VCaP (cell line): ENCODE measurements around the gene APELA.
"Not testable (repeated sequence)": the region's sequence is repeated elsewhere in the genome, so short reads cannot be mapped to it uniquely, and the experiment has no call there.

ENCODE experiments used
- H3K27ac ChIP-seq: fragments of 450-650 bp; 2 replicates; pipeline ENCODE4 v1.5.1; 2017
- CTCF ChIP-seq: fragments of 450-650 bp; conservative IDR thresholded peaks from 2 replicates; pipeline ENCODE4 v1.5.1; 2017; ENCODE audit warnings: mild to moderate bottlenecking, moderate library complexity

Gene APELA

DNA sequence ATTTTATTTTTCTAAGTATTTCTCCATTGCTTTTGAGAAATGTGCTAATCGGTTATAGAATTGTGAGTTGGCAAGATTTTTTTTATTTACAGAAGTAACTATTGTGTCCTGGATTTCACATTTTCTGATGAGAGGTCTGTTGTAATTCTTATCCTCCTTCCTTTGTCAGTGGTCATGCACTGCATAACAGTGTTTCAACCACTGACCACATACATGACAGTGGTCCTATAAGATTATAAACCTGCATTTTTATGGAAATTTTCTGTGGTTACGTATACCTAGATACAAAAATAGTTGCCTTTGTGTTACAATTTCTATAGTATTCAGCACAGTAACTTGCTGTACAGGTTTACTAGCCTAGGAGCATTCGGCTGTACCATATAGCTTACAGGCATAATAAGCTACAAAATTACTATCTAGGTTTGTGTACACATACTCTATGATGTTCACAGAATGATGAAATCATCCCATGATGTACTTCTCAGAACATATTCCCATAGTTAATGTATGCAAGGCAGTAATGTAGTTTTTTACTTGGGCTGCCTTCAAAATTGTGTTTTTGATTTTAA, 47.8 kb downstream of the APELA start:
- no peak overlapping the region for H3K27ac ChIP-seq

DNA sequence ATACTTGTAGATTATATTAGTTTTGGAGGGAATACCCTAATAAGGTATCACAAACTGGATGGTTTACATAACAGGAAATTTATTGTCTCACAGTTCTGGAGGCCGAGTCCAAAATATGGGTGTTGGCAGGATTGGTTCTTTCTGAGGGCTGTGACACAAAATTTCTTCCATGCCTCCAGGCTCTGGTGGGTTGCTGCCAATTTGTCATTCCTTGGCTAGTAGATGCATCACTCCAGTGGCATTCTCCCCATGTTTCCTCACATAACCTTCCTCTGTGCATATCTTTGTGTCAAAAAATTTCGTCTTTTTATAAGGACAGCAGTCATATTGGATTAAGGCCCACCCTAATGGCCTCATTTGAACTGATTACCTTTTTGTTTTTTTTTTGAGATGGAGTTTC, 49.3 kb downstream of the APELA start:
- TF ChIP-seq CTCF = no peak
- no peak overlapping the region for H3K27ac ChIP-seq

More for the DNA sequence above, 47.8 kb downstream of the APELA start:
- TF ChIP-seq CTCF = no peak

DNA sequence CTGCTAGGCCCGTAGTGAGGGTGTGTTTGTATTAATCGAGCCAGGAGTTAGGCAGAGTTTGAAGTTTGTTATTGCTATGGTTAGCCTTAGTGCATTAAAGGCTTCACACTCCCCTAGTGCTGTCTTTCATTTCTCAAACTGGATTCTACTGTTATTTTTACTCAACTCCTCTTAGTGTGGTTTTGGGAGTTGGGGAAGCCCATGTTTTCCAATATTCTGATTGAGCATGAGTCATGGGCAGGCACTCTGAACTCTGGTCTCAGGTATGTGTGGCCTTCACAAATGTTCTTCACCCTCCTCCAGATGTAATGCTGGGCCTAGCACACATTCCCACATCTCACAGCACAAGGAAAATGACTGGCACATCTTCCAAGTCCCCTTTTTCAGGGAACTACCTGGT, 50.1 kb downstream of the APELA start:
- not testable (repeated sequence) for H3K27ac ChIP-seq

- no peak for TF ChIP-seq CTCF
- no peak overlapping the region for H3K27ac ChIP-seq
Measured at GRCh38 chr4:164930647-164931046, 53.7 kb downstream of the APELA start.

DNA sequence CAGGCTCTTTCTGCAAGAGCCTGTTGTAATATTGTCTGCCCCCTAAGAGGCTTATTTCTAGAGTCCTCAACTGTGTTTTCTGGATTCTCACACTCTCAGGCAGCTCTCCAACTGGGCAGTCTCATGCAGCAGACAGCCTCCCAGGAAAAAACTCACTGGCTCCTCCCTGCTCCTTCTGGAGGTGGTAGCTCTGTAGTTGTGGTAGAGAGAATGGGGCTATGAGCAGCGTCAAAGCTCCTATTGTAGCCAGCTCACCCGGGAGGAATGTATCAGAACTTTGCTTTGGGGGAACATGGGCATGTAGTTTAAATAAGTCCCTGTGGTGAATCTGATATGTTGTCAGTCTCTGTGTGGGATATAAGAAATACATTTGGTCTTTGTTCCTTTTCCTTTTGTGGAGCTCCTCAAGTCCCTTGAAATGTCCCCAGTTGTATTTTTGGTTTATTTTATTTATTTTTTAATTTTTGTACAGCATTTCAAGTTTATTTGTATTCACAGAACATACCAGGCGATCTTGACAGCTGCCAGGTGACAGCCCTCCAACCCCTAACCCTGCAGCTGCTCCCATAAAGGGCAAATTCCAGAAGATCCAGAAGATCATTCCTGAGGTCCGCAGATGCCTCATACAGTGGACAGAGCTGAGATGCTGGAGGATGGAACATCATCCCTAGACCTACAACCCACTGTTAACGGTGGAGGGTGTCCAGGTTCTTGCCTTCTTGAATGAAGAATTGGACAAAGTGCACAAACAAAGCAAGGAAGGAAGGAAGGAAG, 54.8 kb downstream of the APELA start:
- H3K27ac ChIP-seq = no peak overlapping the region
- no peak for TF ChIP-seq CTCF

- no peak overlapping the region for H3K27ac ChIP-seq
- no peak for TF ChIP-seq CTCF
Measured at GRCh38 chr4:164933244-164933643, 56.3 kb downstream of the APELA start.

DNA sequence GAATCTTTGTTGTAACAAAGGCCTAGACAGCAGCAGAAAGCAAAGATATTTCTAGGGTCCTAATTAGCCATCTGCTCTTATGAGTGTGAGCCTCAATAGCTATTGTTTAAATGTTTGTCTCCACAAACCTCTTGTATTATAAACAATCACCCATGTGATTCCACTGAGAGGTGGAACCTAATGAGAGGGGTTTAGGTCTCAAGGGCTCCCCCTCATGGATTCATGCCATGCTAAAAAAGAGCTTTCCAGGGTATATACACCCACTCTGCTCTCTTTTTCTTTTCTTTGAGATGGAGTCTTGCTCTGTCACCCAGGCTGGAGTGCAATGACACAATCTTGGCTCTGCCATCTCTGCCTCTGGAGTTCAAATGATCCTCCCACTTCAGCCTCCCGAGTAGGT, 58.4 kb downstream of the APELA start:
- no peak overlapping the region for H3K27ac ChIP-seq
- peak; percentile 53 for TF ChIP-seq CTCF

DNA sequence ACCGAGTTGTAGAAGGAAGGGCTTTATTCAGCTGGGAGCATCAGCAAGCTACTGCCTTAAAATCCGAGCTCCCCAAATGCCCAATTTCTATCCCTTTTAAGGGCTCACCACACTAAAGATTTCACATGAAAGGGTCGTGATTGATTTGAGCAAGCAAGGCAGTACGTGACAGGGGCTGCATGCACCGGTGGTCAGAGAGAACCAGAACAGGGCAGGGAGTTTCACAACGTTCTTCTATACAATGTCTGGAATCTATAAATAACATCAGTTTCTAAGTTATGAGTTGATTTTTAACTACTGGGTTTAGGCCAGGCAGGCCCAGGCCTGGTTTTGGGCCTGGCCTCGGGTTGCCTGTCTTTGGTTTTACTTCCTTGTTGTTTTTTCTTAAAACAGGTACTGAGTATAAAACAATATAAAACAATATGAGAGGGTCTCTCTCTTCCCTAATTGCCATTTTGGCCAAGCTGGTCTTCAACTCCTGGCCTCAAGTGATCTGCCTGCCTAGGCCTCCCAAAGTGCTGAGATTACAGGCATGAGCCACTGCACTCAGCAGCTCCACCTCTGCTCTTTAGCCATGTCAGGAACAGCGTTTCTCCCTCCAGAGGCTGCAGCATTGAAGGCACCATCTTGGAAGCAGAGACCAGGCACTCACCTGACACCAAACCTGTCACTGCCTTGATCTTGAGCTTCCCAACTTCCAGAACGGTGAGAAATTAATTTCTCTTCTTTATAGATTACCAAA, 59.1 kb downstream of the APELA start:
- H3K27ac ChIP-seq = not testable (repeated sequence)
